CD4-positive, alpha-beta T cell treated with Interleukin-17A for 1 hour (primary cell): ENCODE measurements around the gene APBB1IP.
"Not testable (repeated sequence)": the region's sequence is repeated elsewhere in the genome, so short reads cannot be mapped to it uniquely, and the experiment has no call there.

ENCODE experiments used
- DNase-seq: peaks from one replicate; pipeline ENCODE4 v3.0.0-alpha.2; 2020

Gene APBB1IP

GRCh38 chr10:26445411-26446031 is 7.4 kb downstream of the APBB1IP start:
- no peak for DNase-seq

GRCh38 chr10:26446258-26446657 is 8.1 kb downstream of the APBB1IP start:
- peak; percentile 30 for DNase-seq

- DNase-seq, result no peak
Observed at GRCh38 chr10:26448292-26448691, 10.2 kb downstream of the APBB1IP start.

GRCh38 chr10:26448706-26449435 is 10.7 kb downstream of the APBB1IP start:
- DNase-seq, result peak; percentile 92

- DNase-seq, result no peak
Observed at GRCh38 chr10:26449726-26450125, 11.6 kb downstream of the APBB1IP start.

- no peak for DNase-seq
Observed at GRCh38 chr10:26451903-26452302, 13.8 kb downstream of the APBB1IP start.

- DNase-seq, result no peak
Observed at GRCh38 chr10:26453850-26454249, 15.7 kb downstream of the APBB1IP start.

- DNase-seq, result no peak
Observed at GRCh38 chr10:26454891-26455290, 16.8 kb downstream of the APBB1IP start.

- DNase-seq, result no peak
Observed at GRCh38 chr10:26455567-26456315, 17.6 kb downstream of the APBB1IP start.

- DNase-seq, result no peak
Observed at GRCh38 chr10:26457088-26457487, 18.9 kb downstream of the APBB1IP start.

GRCh38 chr10:26460736-26461135 is 22.6 kb downstream of the APBB1IP start:
- DNase-seq, result no peak

GRCh38 chr10:26463986-26464385 is 25.8 kb downstream of the APBB1IP start:
- DNase-seq, result no peak

GRCh38 chr10:26464632-26465280 is 26.6 kb downstream of the APBB1IP start:
- no peak for DNase-seq

GRCh38 chr10:26466531-26466930 is 28.4 kb downstream of the APBB1IP start:
- DNase-seq, result not testable (repeated sequence)

- peak; percentile 50 for DNase-seq
Observed at GRCh38 chr10:26467639-26468038, 29.5 kb downstream of the APBB1IP start.

GRCh38 chr10:26468291-26468690 is 30.1 kb downstream of the APBB1IP start:
- no peak for DNase-seq

GRCh38 chr10:26468700-26469099 is 30.6 kb downstream of the APBB1IP start:
- DNase-seq, result peak; percentile 74

GRCh38 chr10:26472492-26472778 is 34.3 kb downstream of the APBB1IP start:
- no peak for DNase-seq

- DNase-seq, result no peak
Observed at GRCh38 chr10:26474026-26474425, 35.9 kb downstream of the APBB1IP start.

GRCh38 chr10:26474845-26475244 is 36.7 kb downstream of the APBB1IP start:
- DNase-seq, result peak; percentile 72

GRCh38 chr10:26475386-26475785 is 37.2 kb downstream of the APBB1IP start:
- peak; percentile 48 for DNase-seq

GRCh38 chr10:26477501-26477900 is 39.4 kb downstream of the APBB1IP start:
- DNase-seq, result no peak

- DNase-seq, result no peak
Observed at GRCh38 chr10:26478061-26478460, 39.9 kb downstream of the APBB1IP start.
